HAP-1 (cell line): ENCODE measurements around the gene FKBP11.
"Not testable (repeated sequence)": the region's sequence is repeated elsewhere in the genome, so short reads cannot be mapped to it uniquely, and the experiment has no call there.

Experiments
- DNase-seq, 2 experiments: peaks; one replicate each; pipeline ENCODE4 v3.0.0-alpha.2; 2016 to 2020; ENCODE audit warnings: low spot score in 2 of 2
- H3K27me3 ChIP-seq: fragments of 250-450 bp; sonication (Bioruptor Pico); 2 replicates; pipeline ENCODE4 v1.5.1; 2020; ENCODE audit warnings: low read depth, mild to moderate bottlenecking, moderate library complexity
- H3K36me3 ChIP-seq: fragments of 250-450 bp; sonication (Bioruptor Pico); replicated peaks from 2 replicates; pipeline ENCODE4 v1.5.1; 2020; ENCODE audit warnings: mild to moderate bottlenecking
- H3K4me1 ChIP-seq: fragments of 250-450 bp; sonication (Bioruptor Pico); 2 replicates; pipeline ENCODE4 v1.5.1; 2020; ENCODE audit warnings: mild to moderate bottlenecking
- H3K4me3 ChIP-seq: fragments of 250-450 bp; sonication (Bioruptor Pico); 2 replicates; pipeline ENCODE4 v1.5.1; 2020; ENCODE audit warnings: mild to moderate bottlenecking, moderate library complexity
- H3K9me3 ChIP-seq: fragments of 250-450 bp; sonication (Bioruptor Pico); 2 replicates; pipeline ENCODE4 v1.5.1; 2020; ENCODE audit warnings: mild to moderate bottlenecking, moderate library complexity
- in situ Hi-C: fragments of 300-500 bp; cut with MboI; formaldehyde crosslinking; loops from 3 replicates; pipeline ENCODE4 v1.14.3; 2020; ENCODE audit warnings: low sequenced_read_pairs, inconsistent platforms, mixed read lengths

The FKBP11 gene

GRCh38 chr12:48909698-48910097 is 15.6 kb downstream of the FKBP11 start:
- H3K27me3 ChIP-seq, H3K4me3 ChIP-seq, DNase-seq, H3K9me3 ChIP-seq, H3K4me1 ChIP-seq, H3K36me3 ChIP-seq, in situ Hi-C loops: not testable (repeated sequence)

DNA sequence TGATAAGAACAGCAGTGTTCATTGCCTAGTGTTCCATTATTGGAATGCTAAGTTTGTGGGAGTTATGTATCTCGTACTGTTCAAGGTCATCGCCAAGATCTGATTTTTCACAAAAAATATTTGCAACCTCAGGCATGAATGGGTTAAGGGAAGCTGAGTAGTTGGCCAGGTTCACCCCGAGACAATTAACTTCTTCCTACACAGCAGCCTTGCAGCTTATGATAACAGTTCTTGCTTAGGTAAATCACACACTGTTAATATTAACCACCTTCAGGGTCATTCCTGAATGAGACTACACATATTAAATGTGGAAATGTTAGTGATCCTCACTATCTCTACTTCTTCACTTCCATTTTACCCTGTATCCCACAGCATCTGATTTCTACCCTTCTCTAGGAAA is 18.0 kb downstream of the FKBP11 start:
- H3K27me3 ChIP-seq = no peaks in the 10 kb centered on the region; the same call in 1 of the 2 replicates
- peaks cover 2% of the 10 kb centered on the region; the same call in 1 of the 2 replicates for H3K4me1 ChIP-seq
- in situ Hi-C loops = no loop called here
- no peak overlapping the region for H3K4me3 ChIP-seq
- DNase-seq = no peak
- H3K36me3 ChIP-seq = no peaks in the 10 kb centered on the region
- H3K9me3 ChIP-seq = no peaks in the 10 kb centered on the region

GRCh38 chr12:48903982-48904411 is 21.3 kb downstream of the FKBP11 start:
- peaks cover 2% of the 10 kb centered on the region; the same call in 1 of the 2 replicates for H3K4me1 ChIP-seq
- no peaks in the 10 kb centered on the region; the same call in 1 of the 2 replicates for H3K27me3 ChIP-seq
- H3K4me3 ChIP-seq = peak overlapping the region; percentile 20
- no peaks in the 10 kb centered on the region for H3K36me3 ChIP-seq
- H3K9me3 ChIP-seq = no peaks in the 10 kb centered on the region
- in situ Hi-C loops = no loop called here
- peak; percentile 86 to 94 for DNase-seq

GRCh38 chr12:48903363-48903981 is 21.8 kb downstream of the FKBP11 start:
- no peak for DNase-seq
- in situ Hi-C loops = no loop called here
- Histone ChIP-seq H3K27me3 (no peaks in the 10 kb centered on the region; the same call in 1 of the 2 replicates), H3K9me3 (no peaks in the 10 kb centered on the region), H3K36me3 (no peaks in the 10 kb centered on the region), H3K4me1 (peaks cover 2% of the 10 kb centered on the region; the same call in 1 of the 2 replicates), H3K4me3 (no peak overlapping the region)

GRCh38 chr12:48901278-48901677 is 24.0 kb downstream of the FKBP11 start:
- no peak for DNase-seq
- in situ Hi-C loops = no loop called here

GRCh38 chr12:48899651-48900050 is 25.6 kb downstream of the FKBP11 start:
- H3K27me3 ChIP-seq = no peaks in the 10 kb centered on the region
- in situ Hi-C loops = no loop called here
- peaks cover 2% of the 10 kb centered on the region; the same call in 1 of the 2 replicates for H3K4me1 ChIP-seq
- no peak for DNase-seq
- H3K36me3 ChIP-seq = no peaks in the 10 kb centered on the region
- H3K9me3 ChIP-seq = no peaks in the 10 kb centered on the region
- H3K4me3 ChIP-seq = no peak overlapping the region

More at GRCh38 chr12:48901278-48901677, 24.0 kb downstream of the FKBP11 start:
- no peak overlapping the region for H3K4me3 ChIP-seq
- H3K9me3 ChIP-seq = no peaks in the 10 kb centered on the region
- no peaks in the 10 kb centered on the region for H3K36me3 ChIP-seq
- H3K27me3 ChIP-seq = no peaks in the 10 kb centered on the region; the same call in 1 of the 2 replicates
- H3K4me1 ChIP-seq = peaks cover 2% of the 10 kb centered on the region; the same call in 1 of the 2 replicates

- Histone ChIP-seq H3K36me3 (no peaks in the 10 kb centered on the region), H3K4me1 (peaks cover 4% of the 10 kb centered on the region; the same call in 1 of the 2 replicates), H3K4me3 (no peak overlapping the region), H3K9me3 (no peaks in the 10 kb centered on the region), H3K27me3 (peaks cover 3% of the 10 kb centered on the region; the same call in 1 of the 2 replicates)
- no peak for DNase-seq
- in situ Hi-C loops = no loop called here
Observed at GRCh38 chr12:48894271-48894670, 31.0 kb downstream of the FKBP11 start.

- DNase-seq = peak; percentile 78 to 91
- H3K4me3 ChIP-seq = peak overlapping the region; percentile 17
- H3K9me3 ChIP-seq = no peaks in the 10 kb centered on the region
Observed at GRCh38 chr12:48890657-48891418, 34.5 kb downstream of the FKBP11 start.

GRCh38 chr12:48889679-48890078 is 35.6 kb downstream of the FKBP11 start:
- no peaks in the 10 kb centered on the region for H3K9me3 ChIP-seq
- in situ Hi-C loops = loop anchor here (5.0 kb wide), 1 partner anchor 37 kb away; the partner anchor contains the start of gene DDX23

More at GRCh38 chr12:48890657-48891418, 34.5 kb downstream of the FKBP11 start:
- Histone ChIP-seq H3K4me1 (peaks cover 4% of the 10 kb centered on the region; the same call in 1 of the 2 replicates), H3K27me3 (peaks cover 3% of the 10 kb centered on the region; the same call in 1 of the 2 replicates), H3K36me3 (no peaks in the 10 kb centered on the region)
- in situ Hi-C loops = no loop called here

GRCh38 chr12:48883305-48884161 is 41.8 kb downstream of the FKBP11 start:
- Histone ChIP-seq H3K9me3 (no peaks in the 10 kb centered on the region), H3K4me3 (no peak overlapping the region), H3K4me1 (peaks cover 17% of the 10 kb centered on the region), H3K27me3 (peaks cover 5% of the 10 kb centered on the region), H3K36me3 (no peaks in the 10 kb centered on the region)
- in situ Hi-C loops = no loop called here
- peak; percentile 73 to 79 for DNase-seq

More at GRCh38 chr12:48889679-48890078, 35.6 kb downstream of the FKBP11 start:
- DNase-seq = no peak
- no peaks in the 10 kb centered on the region for H3K36me3 ChIP-seq
- peaks cover 4% of the 10 kb centered on the region; the same call in 1 of the 2 replicates for H3K4me1 ChIP-seq
- peaks cover 3% of the 10 kb centered on the region; the same call in 1 of the 2 replicates for H3K27me3 ChIP-seq
- no peak overlapping the region for H3K4me3 ChIP-seq

DNA sequence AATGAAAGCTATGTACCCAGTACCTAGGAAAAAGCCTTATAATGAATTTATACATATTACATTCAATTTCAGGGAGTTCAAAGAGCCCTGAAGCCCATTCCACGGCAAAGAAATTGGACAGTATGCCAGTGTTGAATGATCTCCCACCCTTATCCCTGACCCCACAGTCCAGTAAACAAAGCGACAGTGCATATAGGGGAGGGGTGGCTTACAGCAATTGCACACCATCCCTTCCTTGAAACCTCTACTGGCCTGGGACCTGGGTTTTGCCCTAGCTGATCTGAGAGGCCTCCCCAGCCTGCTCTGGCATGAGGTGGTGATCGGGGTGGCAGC is 42.4 kb downstream of the FKBP11 start:
- no peak for DNase-seq
- no peaks in the 10 kb centered on the region for H3K9me3 ChIP-seq
- H3K4me1 ChIP-seq = peaks cover 17% of the 10 kb centered on the region
- peaks cover 5% of the 10 kb centered on the region for H3K27me3 ChIP-seq
- H3K4me3 ChIP-seq = no peak overlapping the region
- no peaks in the 10 kb centered on the region for H3K36me3 ChIP-seq
- in situ Hi-C loops = no loop called here

DNA sequence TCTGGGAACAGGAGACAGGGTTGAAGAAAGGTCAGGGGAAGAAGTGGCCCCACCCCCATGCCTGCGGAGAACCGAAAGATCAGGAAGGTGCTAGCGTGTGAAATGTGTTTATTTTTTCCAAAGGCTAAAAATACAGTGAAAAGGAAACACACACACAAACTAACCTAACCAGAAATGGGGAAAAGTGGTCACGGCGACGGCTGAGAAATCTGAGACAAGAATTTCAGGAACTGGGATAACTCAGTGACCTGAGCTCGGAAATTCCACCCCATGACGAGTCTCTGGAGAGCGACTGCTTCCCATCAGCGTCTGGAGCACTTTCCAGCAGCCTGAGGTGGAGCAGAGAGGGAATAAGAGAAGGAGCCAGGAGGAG is 43.0 kb downstream of the FKBP11 start:
- no peak overlapping the region for H3K4me3 ChIP-seq
- in situ Hi-C loops = no loop called here
- no peaks in the 10 kb centered on the region for H3K9me3 ChIP-seq
- H3K36me3 ChIP-seq = no peaks in the 10 kb centered on the region
- H3K27me3 ChIP-seq = peaks cover 5% of the 10 kb centered on the region
- H3K4me1 ChIP-seq = peaks cover 17% of the 10 kb centered on the region
- DNase-seq = no peak

- H3K36me3 ChIP-seq = no peaks in the 10 kb centered on the region
- H3K4me1 ChIP-seq = peaks cover 17% of the 10 kb centered on the region
- peaks cover 5% of the 10 kb centered on the region for H3K27me3 ChIP-seq
- DNase-seq = no peak
- in situ Hi-C loops = no loop called here
- H3K4me3 ChIP-seq = no peak overlapping the region
- no peaks in the 10 kb centered on the region for H3K9me3 ChIP-seq
Observed at GRCh38 chr12:48881686-48882314, 43.5 kb downstream of the FKBP11 start.
